HepG2 (cell line): ENCODE results near the gene URGCP. TPM values are rescaled to one million over a fixed set of nuclear protein-coding genes. Genes with fewer than 3 reads are reported as not detected.
A peak's percentile ranks its signal among the peaks of the same experiment; 100 is the strongest.

Source experiments
- ARID2 ChIP-seq: sonication (generic); formaldehyde crosslinking; IDR thresholded peaks from 2 replicates; pipeline ENCODE4 v1.8.1; 2022; ENCODE audit warnings: mild to moderate bottlenecking, missing genetic modification reagents, borderline replicate concordance
- DNMT3B ChIP-seq: conservative IDR thresholded peaks from 2 replicates; pipeline ENCODE4 v1.6.1; 2016; ENCODE audit warnings: missing biosample characterization, control low read depth
- FLYWCH1 ChIP-seq: sonication (generic); formaldehyde crosslinking; IDR thresholded peaks from 2 replicates; pipeline ENCODE4 v1.8.1; 2023; ENCODE audit warnings: mild to moderate bottlenecking, missing genetic modification reagents
- KDM1A ChIP-seq: IDR thresholded peaks from 2 replicates; pipeline ENCODE4 v1.6.1; 2016; ENCODE audit warnings: missing compliant biosample characterization
- LCORL ChIP-seq, 2 experiments: fragments of 450-650 bp in 1 of 2; sonication (generic) in 1 of 2; formaldehyde crosslinking in 1 of 2; IDR thresholded peaks; 2 replicates each; pipeline versions ENCODE4 v1.5.0 to v1.6.1; 2017 to 2020; ENCODE audit warnings: antibody characterized with exemption in 1 of 2, missing genetic modification reagents in 1 of 2
- NFE2L2 ChIP-seq: fragments of 150-350 bp; IDR thresholded peaks from 2 replicates; pipeline ENCODE4 v1.6.1; 2014; ENCODE audit warnings: low read length
- NR2F1 ChIP-seq, 2 experiments: fragments of 450-650 bp in 1 of 2; formaldehyde crosslinking in 1 of 2; IDR thresholded peaks; 2 replicates each; pipeline versions ENCODE4 v1.5.0 to v1.6.1; 2016 to 2020; ENCODE audit warnings: mild to moderate bottlenecking in 1 of 2, missing compliant biosample characterization in 1 of 2, missing genetic modification reagents in 1 of 2, moderate library complexity in 1 of 2
- NR3C1 ChIP-seq: sonication (generic); formaldehyde crosslinking; IDR thresholded peaks from 2 replicates; pipeline ENCODE4 v1.4.0; 2020; ENCODE audit warnings: missing genetic modification reagents
- PAX8 ChIP-seq: sonication (generic); formaldehyde crosslinking; IDR thresholded peaks from 2 replicates; pipeline ENCODE4 v1.8.0; 2022; ENCODE audit warnings: mild to moderate bottlenecking, missing genetic modification reagents, borderline replicate concordance
- POLR2G ChIP-seq: fragments of 200-400 bp; formaldehyde crosslinking; IDR thresholded peaks from 2 replicates; pipeline ENCODE4 v1.6.1; 2018; ENCODE audit warnings: mild to moderate bottlenecking, low read depth, low read length, moderate library complexity
- RARA ChIP-seq: IDR thresholded peaks from 2 replicates; pipeline ENCODE4 v1.6.1; 2016; ENCODE audit warnings: missing genetic modification reagents, missing compliant biosample characterization
- RFX5 ChIP-seq: IDR thresholded peaks from 2 replicates; pipeline ENCODE4 v1.6.1; 2011; ENCODE audit warnings: low read depth, low read length, improper control_type of control experiment
- RXRA ChIP-seq: sonication (generic); formaldehyde crosslinking; IDR thresholded peaks from 2 replicates; pipeline ENCODE4 v1.5.1; 2020; ENCODE audit warnings: missing genetic modification reagents
- SMAD1 ChIP-seq: sonication (generic); formaldehyde crosslinking; IDR thresholded peaks from 2 replicates; pipeline ENCODE4 v1.4.0; 2020; ENCODE audit warnings: missing genetic modification reagents, low read depth, mild to moderate bottlenecking, borderline replicate concordance
- TBL1XR1 ChIP-seq: fragments of 150-350 bp; IDR thresholded peaks from 2 replicates; pipeline ENCODE4 v1.6.1; 2014; ENCODE audit warnings: borderline replicate concordance, low read length; ENCODE audit not compliant: partially characterized antibody
- THRA ChIP-seq: sonication (generic); formaldehyde crosslinking; IDR thresholded peaks from 2 replicates; pipeline ENCODE4 v1.4.0; 2020; ENCODE audit warnings: missing genetic modification reagents, borderline replicate concordance
- ZBTB3 ChIP-seq: sonication (generic); formaldehyde crosslinking; IDR thresholded peaks from 2 replicates; pipeline ENCODE4 v1.4.0; 2020; ENCODE audit warnings: low read depth, mild to moderate bottlenecking, moderate library complexity, missing genetic modification reagents, borderline replicate concordance
- ZNF10 ChIP-seq: sonication (generic); formaldehyde crosslinking; IDR thresholded peaks from 2 replicates; pipeline ENCODE4 v1.4.0; 2020; ENCODE audit warnings: mild to moderate bottlenecking, low read depth, missing genetic modification reagents, borderline replicate concordance
- ZNF460 ChIP-seq: sonication (generic); formaldehyde crosslinking; IDR thresholded peaks from 2 replicates; pipeline ENCODE4 v1.5.1; 2020; ENCODE audit warnings: missing genetic modification reagents, mild to moderate bottlenecking, borderline replicate concordance
- ZNF513 ChIP-seq: sonication (generic); formaldehyde crosslinking; conservative IDR thresholded peaks from 2 replicates; pipeline ENCODE4 v1.5.0; 2020; ENCODE audit warnings: missing genetic modification reagents
- ZNF550 ChIP-seq: sonication (generic); formaldehyde crosslinking; IDR thresholded peaks from 2 replicates; pipeline ENCODE4 v1.4.0; 2020; ENCODE audit warnings: mild to moderate bottlenecking, missing genetic modification reagents, borderline replicate concordance
- ZNF788 ChIP-seq: sonication (generic); formaldehyde crosslinking; IDR thresholded peaks from 2 replicates; pipeline ENCODE4 v1.5.0; 2020; ENCODE audit warnings: mild to moderate bottlenecking, missing genetic modification reagents, borderline replicate concordance
- ZNF879 ChIP-seq: sonication (generic); formaldehyde crosslinking; IDR thresholded peaks from 2 replicates; pipeline ENCODE4 v1.8.1; 2023; ENCODE audit warnings: missing genetic modification reagents
- polyA plus RNA-seq, 8 experiments: library from polyadenylated mRNA; depleted of rRNA in 3 of 8; stranded (reverse) in 7 of 8; unstranded in 1 of 8; fragments of >200 nt; fragmentation: Illumina TruSeq in 4 of 8; extraction: Trizol in 4 of 8; gene quantifications; 2 replicates each; pipeline versions ENCODE4 v1.2.1 to v1.2.3, GENCODE V29; 2011 to 2016; ENCODE audit warnings: low read depth in 4 of 8, missing spikeins in 1 of 8, mixed read lengths in 1 of 8; ENCODE audit not compliant: insufficient read depth in 1 of 8
- total RNA-seq, 5 experiments: library from RNA; depleted of rRNA; stranded (reverse); fragments of >200 nt; fragmentation: Illumina TruSeq; extraction: Trizol; gene quantifications; 2 replicates each; pipeline ENCODE4 v1.2.3, GENCODE V29; 2016; ENCODE audit warnings: low read depth in 1 of 5
- TF ChIP-seq, protein P1 (sequence below): IDR thresholded peaks from 2 replicates; pipeline ENCODE4 v1.6.1; 2016; ENCODE audit warnings: missing genetic modification reagents, missing compliant biosample characterization
- TF ChIP-seq, protein P2 (sequence below): sonication (generic); formaldehyde crosslinking; IDR thresholded peaks from 2 replicates; pipeline ENCODE4 v1.9.0; 2021; ENCODE audit warnings: missing genetic modification reagents, borderline replicate concordance

Gene URGCP
- total and polyA plus RNA-seq, 2 of the 13 experiments (the other 11 are each of a cell fraction or from before 2014, with no cell fraction given): 22.3 to 25.8 TPM

DNA sequence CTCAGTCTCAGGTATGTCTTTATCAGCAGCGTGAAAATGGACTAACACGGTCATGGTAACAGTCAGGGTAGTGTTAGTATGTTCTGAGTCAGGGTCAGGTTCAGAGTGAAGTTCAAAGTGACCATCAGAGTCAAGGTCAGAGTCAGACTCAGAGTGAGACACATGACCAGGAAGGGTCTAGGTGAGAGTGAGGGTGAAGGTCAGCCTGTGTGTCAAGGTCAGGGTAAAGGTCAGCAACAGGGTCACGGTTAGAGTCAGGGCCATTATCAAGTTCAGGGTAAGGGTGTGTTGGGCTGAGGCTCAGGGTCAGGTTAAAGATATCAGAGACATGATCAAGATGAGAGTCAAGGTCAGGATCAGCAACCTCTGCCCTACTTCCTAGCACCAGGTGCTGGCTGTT, 41.1 kb downstream of the URGCP start (continued):
- TF ChIP-seq NR2F1 (CRISPR knock-in tag; IDR thresholded peaks at IDR 0.05) (peak in 1 of 2 experiments; percentile 77; a peak in 2 of 4 replicates), ZNF550 (no peak), ZNF460 (no peak), ZNF788 (CRISPR knock-in tag) (no peak), RFX5 (no peak), TBL1XR1 (peak; percentile 99), ZNF10 (no peak), POLR2G (no peak), ZNF879 (CRISPR knock-in tag) (no peak), ZNF513 (CRISPR knock-in tag) (no peak), LCORL (IDR thresholded peaks at IDR 0.05) (no peak), LCORL (CRISPR knock-in tag; IDR thresholded peaks at IDR 0.05) (no peak), PAX8 (CRISPR knock-in tag) (no peak), THRA (CRISPR knock-in tag) (peak; percentile 16; the same call in 1 of the 2 replicates), NFE2L2 (no peak), RXRA (CRISPR knock-in tag) (peak; percentile 92), FLYWCH1 (no peak), RARA (CRISPR knock-in tag) (peak; percentile 97), DNMT3B (CRISPR knock-in tag) (no peak), ZBTB3 (CRISPR knock-in tag) (no peak), NR3C1 (CRISPR knock-in tag) (no peak), ARID2 (CRISPR knock-in tag) (no peak), SMAD1 (CRISPR knock-in tag) (no peak), KDM1A (no peak)
- TF ChIP-seq, protein P1, sequence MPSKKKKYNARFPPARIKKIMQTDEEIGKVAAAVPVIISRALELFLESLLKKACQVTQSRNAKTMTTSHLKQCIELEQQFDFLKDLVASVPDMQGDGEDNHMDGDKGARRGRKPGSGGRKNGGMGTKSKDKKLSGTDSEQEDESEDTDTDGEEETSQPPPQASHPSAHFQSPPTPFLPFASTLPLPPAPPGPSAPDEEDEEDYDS (CRISPR knock-in tag): no peak
- TF ChIP-seq, protein P2, sequence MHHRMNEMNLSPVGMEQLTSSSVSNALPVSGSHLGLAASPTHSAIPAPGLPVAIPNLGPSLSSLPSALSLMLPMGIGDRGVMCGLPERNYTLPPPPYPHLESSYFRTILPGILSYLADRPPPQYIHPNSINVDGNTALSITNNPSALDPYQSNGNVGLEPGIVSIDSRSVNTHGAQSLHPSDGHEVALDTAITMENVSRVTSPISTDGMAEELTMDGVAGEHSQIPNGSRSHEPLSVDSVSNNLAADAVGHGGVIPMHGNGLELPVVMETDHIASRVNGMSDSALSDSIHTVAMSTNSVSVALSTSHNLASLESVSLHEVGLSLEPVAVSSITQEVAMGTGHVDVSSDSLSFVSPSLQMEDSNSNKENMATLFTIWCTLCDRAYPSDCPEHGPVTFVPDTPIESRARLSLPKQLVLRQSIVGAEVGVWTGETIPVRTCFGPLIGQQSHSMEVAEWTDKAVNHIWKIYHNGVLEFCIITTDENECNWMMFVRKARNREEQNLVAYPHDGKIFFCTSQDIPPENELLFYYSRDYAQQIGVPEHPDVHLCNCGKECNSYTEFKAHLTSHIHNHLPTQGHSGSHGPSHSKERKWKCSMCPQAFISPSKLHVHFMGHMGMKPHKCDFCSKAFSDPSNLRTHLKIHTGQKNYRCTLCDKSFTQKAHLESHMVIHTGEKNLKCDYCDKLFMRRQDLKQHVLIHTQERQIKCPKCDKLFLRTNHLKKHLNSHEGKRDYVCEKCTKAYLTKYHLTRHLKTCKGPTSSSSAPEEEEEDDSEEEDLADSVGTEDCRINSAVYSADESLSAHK: no peak
